Heart left ventricle (tissue), 16 donors: ENCODE data around the gene TPSAB1. TPM values are rescaled to one million over a fixed set of nuclear protein-coding genes. Genes with fewer than 3 reads are reported as not detected.

Experiments
- ATAC-seq, 4 donors: fragments of 200-7000 bp; cut with Tn5 transposase; one replicate each; pipeline ENCODE4 v1.9.1; 2020 to 2022; ENCODE audit warnings: moderate library complexity in 4 of 4, mild to moderate bottlenecking in 3 of 4, moderate number of reproducible peaks in 1 of 4
- DNase-seq, 5 donors: peaks; one replicate each; pipeline ENCODE4 v3.0.0-alpha.2; 2020
- H3K27ac ChIP-seq, 12 donors: fragments of 200-600 bp; sonication (generic) in 4 of 12; one replicate each; pipeline versions ENCODE4 v1.5.0 to v1.8.0; 2016 to 2022; ENCODE audit warnings: mild to moderate bottlenecking in 2 of 12
- H3K27me3 ChIP-seq, 9 donors: fragments of 200-600 bp; sonication (generic) in 2 of 9; one replicate each; pipeline versions ENCODE4 v1.5.1 to v1.8.0; 2016 to 2022; ENCODE audit warnings: mild to moderate bottlenecking in 3 of 9
- H3K36me3 ChIP-seq, 9 donors: fragments of 200-600 bp; sonication (generic) in 2 of 9; one replicate each; pipeline versions ENCODE4 v1.5.0 to v1.8.0; 2018 to 2022; ENCODE audit warnings: mild to moderate bottlenecking in 2 of 9
- H3K4me1 ChIP-seq, 12 donors: fragments of 200-600 bp; sonication (generic) in 4 of 12; one replicate each; pipeline versions ENCODE4 v1.5.0 to v1.8.0; 2016 to 2022; ENCODE audit warnings: mild to moderate bottlenecking in 3 of 12
- H3K4me3 ChIP-seq, 12 donors: fragments of 200-600 bp; sonication (generic) in 4 of 12; one replicate each; pipeline versions ENCODE4 v1.5.0 to v1.8.0; 2017 to 2022; ENCODE audit warnings: mild to moderate bottlenecking in 9 of 12, moderate library complexity in 4 of 12
- H3K9me3 ChIP-seq, 12 donors: fragments of 200-600 bp; sonication (generic) in 4 of 12; one replicate each; pipeline versions ENCODE4 v1.5.0 to v1.8.0; 2016 to 2022; ENCODE audit warnings: mild to moderate bottlenecking in 1 of 12
- CTCF ChIP-seq, 12 donors: fragments of 200-600 bp; sonication (generic) in 4 of 12; IDR thresholded peaks; one replicate each; pipeline versions ENCODE4 v1.5.0 to v1.8.0; 2018 to 2022; ENCODE audit warnings: antibody characterized with exemption in 12 of 12, mild to moderate bottlenecking in 5 of 12
- POLR2A ChIP-seq, 2 donors: fragments of 450-650 bp; IDR thresholded peaks; one replicate each; pipeline ENCODE4 v1.6.1; 2017; ENCODE audit warnings: antibody characterized with exemption in 2 of 2, mild to moderate bottlenecking in 2 of 2, moderate library complexity in 2 of 2
- WGBS, 4 donors: extraction: QIAGEN DNeasy Blood & Tissue Kit in 2 of 4; methylation state at CpG; one replicate each; pipeline versions ENCODE4 v1.1.5 to v1.1.7; 2013 to 2018; 5-methylcytosine and 5-hydroxymethylcytosine counted together
- intact Hi-C, 10 donors: fragments of 100-400 bp; cut with DNase I; formaldehyde crosslinking; loops; one replicate each; pipeline versions ENCODE4 v1.11.1 to v1.14.2; 2022
- polyA plus RNA-seq, 2 donors: library from polyadenylated mRNA; stranded (reverse); fragments of 200-250 nt; gene quantifications; one replicate each; pipeline ENCODE4 v1.2.3, GENCODE V29; 2013
- total RNA-seq, 9 donors: library from RNA; depleted of rRNA in 2 of 9; stranded (reverse); fragments of >200 nt in 2 of 9; fragmentation: NEBNext Ultra II Directional in 3 of 9; extraction: Animal tissue kit (Norgen Biotek cat#: 25700) in 3 of 9; gene quantifications; one replicate each; pipeline versions ENCODE4 v1.1.0 to v1.2.4, GENCODE V29; 2016 to 2023
- donor health status: ischemic (EF 13 %, LVEDD 7.1; RV severe dilation, severe dysfunction).
- donor health status: healthy with polysubstance abuse.
- donor health status: DM: no; HTN: yes; CAD: no.
- donor health status: DM: no; HTN: no; CAD: no.
- donor health status: ischemic (EF 25% LVEDD 6.9; RV normal size, moderate dysfunction).
- donor health status: ischemic (EF 25% LVEDD 5.7; RV mildly dilated, moderate dysfunction).
- donor health status: healthy.
- donor health status: DM: yes; HTN: yes; CAD: no.
- donor health status: ischemic (EF 35%, LVEDD 5.7; RV mildly dilated, moderate dysfunction).
- donor health status: nonischemic (EF 11% LVEDD 7.7; RV severe dilation, severe dysfunction).
- donor health status: DM: yes; HTN: yes; CAD: no.
- donor health status: PGD.
- donor health status: ischemic (EF 29% LVEDD 5.4; RV normal size, mild dysfunction).
- donor health status: nonischemic (EF 23%, LVEDD 6.1; RV moderate dilation, normal function).

TPSAB1 gene
- total and polyA plus RNA-seq, 11 donors, result 1.1 to 14.3 (median 3.4) TPM; not detected in 1

GRCh38 chr16:1216681-1217400 is 23.7 kb upstream of the TPSAB1 start:
- no peaks in the 10 kb centered on the region for H3K27me3 ChIP-seq
- 81 to 89% (median 84%) methylated on average over 19 to 32 of the region's 32 CpGs for WGBS, 4 donors
- intact Hi-C loops, result no loop called here
- no peak for TF ChIP-seq POLR2A (IDR thresholded peaks at IDR 0.05)
- no peak for TF ChIP-seq CTCF (IDR thresholded peaks at IDR 0.05)
- no peaks in the 10 kb centered on the region for H3K9me3 ChIP-seq
- no peak for ATAC-seq
- no peak overlapping the region for H3K4me3 ChIP-seq
- H3K4me1 ChIP-seq, result peaks cover 0 to 4% (median 0%) of the 10 kb centered on the region in 12 donors
- H3K36me3 ChIP-seq, result no peaks in the 10 kb centered on the region
- no peak overlapping the region for H3K27ac ChIP-seq
- no peak for DNase-seq

- Histone ChIP-seq H3K9me3 (no peaks in the 10 kb centered on the region), H3K27ac (no peak overlapping the region), H3K4me1 (peaks cover 0 to 4% (median 0%) of the 10 kb centered on the region in 12 donors), H3K4me3 (no peak overlapping the region), H3K36me3 (no peaks in the 10 kb centered on the region), H3K27me3 (no peaks in the 10 kb centered on the region)
- intact Hi-C loops, result no loop called here
- ATAC-seq, result no peak
- 87 to 92% (median 90%) methylated on average over 17 to 24 of the region's 24 CpGs for WGBS, 4 donors
- TF ChIP-seq CTCF (IDR thresholded peaks at IDR 0.05) (no peak), POLR2A (IDR thresholded peaks at IDR 0.05) (no peak)
- no peak for DNase-seq
Measured at GRCh38 chr16:1217526-1217925, 23.0 kb upstream of the TPSAB1 start.

- TF ChIP-seq POLR2A (IDR thresholded peaks at IDR 0.05) (no peak), CTCF (IDR thresholded peaks at IDR 0.05) (no peak)
- WGBS, 4 donors, result 86 to 90% (median 88%) methylated on average over 23 to 49 of the region's 49 CpGs
- Histone ChIP-seq H3K9me3 (no peaks in the 10 kb centered on the region), H3K4me1 (peaks cover 0 to 4% (median 0%) of the 10 kb centered on the region in 12 donors), H3K27ac (no peak overlapping the region), H3K36me3 (no peaks in the 10 kb centered on the region), H3K4me3 (no peak overlapping the region), H3K27me3 (no peaks in the 10 kb centered on the region)
- intact Hi-C loops, result no loop called here
- ATAC-seq (no peak), DNase-seq (no peak)
Measured at GRCh38 chr16:1218061-1218929, 22.2 kb upstream of the TPSAB1 start.

- TF ChIP-seq POLR2A (IDR thresholded peaks at IDR 0.05) (no peak), CTCF (IDR thresholded peaks at IDR 0.05) (no peak)
- Histone ChIP-seq H3K4me1 (peaks cover 0 to 4% (median 0%) of the 10 kb centered on the region in 12 donors), H3K9me3 (no peaks in the 10 kb centered on the region), H3K36me3 (no peaks in the 10 kb centered on the region), H3K27me3 (no peaks in the 10 kb centered on the region), H3K27ac (no peak overlapping the region), H3K4me3 (no peak overlapping the region)
- ATAC-seq (no peak), DNase-seq (no peak)
- intact Hi-C loops, result no loop called here
- 80 to 88% (median 85%) methylated on average over 22 to 24 of the region's 24 CpGs for WGBS, 4 donors
Measured at GRCh38 chr16:1218930-1219611, 21.4 kb upstream of the TPSAB1 start.
